IMR-90 (cell line): ENCODE data around the gene SPON1. TPM values are rescaled to one million over a fixed set of nuclear protein-coding genes. Genes with fewer than 3 reads are reported as not detected.

Experiments used
- ATAC-seq: fragments of 200-7000 bp; cut with Tn5 transposase; 2 replicates; pipeline ENCODE4 v1.9.1; 2020; ENCODE audit warnings: low read depth, mild to moderate bottlenecking, moderate library complexity
- BruUV-seq: library from RNA; stranded (reverse); fragments of 400-500 nt; replicated peaks from 2 replicates; lab custom pipeline; 2021; lab: Mats Ljungman, UMichigan
- CTCF ChIA-PET: fragments of 300-600 bp; formaldehyde crosslinking; extraction: SDS; loops from one replicate; lab custom pipeline; 2021; ENCODE audit warnings: antibody characterized with exemption; lab: Yijun Ruan, JAX
- POLR2A ChIA-PET: fragments of 300-600 bp; sonication (Branson Sonifier 250); formaldehyde crosslinking; loops from one replicate; lab custom pipeline; 2022; ENCODE audit warnings: antibody characterized with exemption; ENCODE audit not compliant: unreplicated experiment; lab: Charles Lee
- DNase-seq: peaks from one replicate; pipeline ENCODE4 v3.0.0; 2013
- H2AFZ ChIP-seq: replicated peaks from 2 replicates; pipeline ENCODE3; 2013; ENCODE audit warnings: low read length, mild to moderate bottlenecking; ENCODE audit not compliant: poor library complexity
- H2AK5ac ChIP-seq: 2 replicates; pipeline ENCODE4 v1.6.1; 2013; ENCODE audit warnings: low read depth, low read length, inconsistent platforms
- H2AK9ac ChIP-seq: replicated peaks from 2 replicates; pipeline ENCODE3; 2013; ENCODE audit warnings: mild to moderate bottlenecking, low read depth, low read length, moderate library complexity; ENCODE audit not compliant: poor library complexity
- H2BK120ac ChIP-seq: 2 replicates; pipeline ENCODE4 v1.6.1; 2013; ENCODE audit warnings: low read depth, low read length, inconsistent platforms
- H2BK15ac ChIP-seq: 3 replicates; pipeline ENCODE4 v1.6.1; 2013; ENCODE audit warnings: low read depth, low read length, inconsistent platforms
- H2BK20ac ChIP-seq: 2 replicates; pipeline ENCODE4 v1.6.1; 2013; ENCODE audit warnings: low read depth, mild to moderate bottlenecking, inconsistent platforms, low read length, moderate library complexity
- H2BK5ac ChIP-seq: 2 replicates; pipeline ENCODE4 v1.6.1; 2013; ENCODE audit warnings: mild to moderate bottlenecking, low read depth, low read length, inconsistent platforms; ENCODE audit not compliant: poor library complexity, severe bottlenecking
- H3K14ac ChIP-seq: replicated peaks from 2 replicates; pipeline ENCODE4 v1.6.1; 2013; ENCODE audit warnings: low read depth, low read length, inconsistent platforms
- H3K18ac ChIP-seq: 2 replicates; pipeline ENCODE4 v1.6.1; 2013; ENCODE audit warnings: low read depth, low read length, control low read depth
- H3K23ac ChIP-seq: 2 replicates; pipeline ENCODE4 v1.6.1; 2013; ENCODE audit warnings: low read depth, low read length, inconsistent platforms
- H3K27ac ChIP-seq: 2 replicates; pipeline ENCODE4 v1.5.1; 2013; ENCODE audit warnings: mild to moderate bottlenecking, control low read depth, low read length; ENCODE audit not compliant: insufficient read depth
- H3K27me3 ChIP-seq: 2 replicates; pipeline ENCODE4 v1.6.1; 2013; ENCODE audit warnings: low read length; ENCODE audit not compliant: control insufficient read depth, insufficient read depth
- H3K36me3 ChIP-seq: 2 replicates; pipeline ENCODE4 v1.6.1; 2013; ENCODE audit warnings: low read length, mixed read lengths; ENCODE audit not compliant: control insufficient read depth, insufficient read depth
- H3K4ac ChIP-seq: 2 replicates; pipeline ENCODE4 v1.6.1; 2013; ENCODE audit warnings: low read depth, low read length, inconsistent platforms
- H3K4me1 ChIP-seq: 2 replicates; pipeline ENCODE4 v1.6.1; 2013; ENCODE audit warnings: low read length, mixed read lengths; ENCODE audit not compliant: control insufficient read depth, insufficient read depth
- H3K4me2 ChIP-seq: 2 replicates; pipeline ENCODE4 v1.6.1; 2013; ENCODE audit warnings: low read depth, mild to moderate bottlenecking, control low read depth, low read length, moderate library complexity
- H3K4me3 ChIP-seq: 2 replicates; pipeline ENCODE4 v1.5.1; 2013; ENCODE audit warnings: low read depth, mild to moderate bottlenecking, control low read depth, low read length, moderate library complexity; ENCODE audit not compliant: insufficient read depth
- H3K56ac ChIP-seq: 2 replicates; pipeline ENCODE4 v1.6.1; 2013; ENCODE audit warnings: low read length, inconsistent platforms; ENCODE audit not compliant: insufficient read depth; ENCODE audit errors: extremely low read depth
- H3K79me1 ChIP-seq, 2 experiments: 2 replicates each; pipeline ENCODE4 v1.6.1; 2013; ENCODE audit warnings: low read length in 2 of 2, inconsistent platforms in 1 of 2, low read depth in 1 of 2
- H3K9ac ChIP-seq: 2 replicates; pipeline ENCODE4 v1.6.1; 2013; ENCODE audit warnings: low read depth, low read length, control low read depth
- H3K9me1 ChIP-seq: 2 replicates; pipeline ENCODE4 v1.6.1; 2013; ENCODE audit warnings: low read length, inconsistent platforms; ENCODE audit not compliant: insufficient read depth
- H3K9me3 ChIP-seq: 2 replicates; pipeline ENCODE4 v1.6.1; 2013; ENCODE audit warnings: low read length; ENCODE audit not compliant: control insufficient read depth, insufficient read depth
- H4K20me1 ChIP-seq: 2 replicates; pipeline ENCODE4 v1.6.1; 2013; ENCODE audit warnings: low read length, inconsistent platforms; ENCODE audit not compliant: insufficient read depth
- H4K5ac ChIP-seq: 2 replicates; pipeline ENCODE4 v1.6.1; 2013; ENCODE audit warnings: mild to moderate bottlenecking, low read depth, low read length, control low read depth
- H4K8ac ChIP-seq, 2 experiments: 2 replicates each; pipeline ENCODE4 v1.6.1; 2013; ENCODE audit warnings: low read depth in 2 of 2, low read length in 2 of 2, control low read depth in 1 of 2, inconsistent platforms in 1 of 2
- H4K91ac ChIP-seq: 2 replicates; pipeline ENCODE4 v1.6.1; 2013; ENCODE audit warnings: low read depth, low read length, inconsistent platforms; ENCODE audit not compliant: insufficient read depth
- CHD1 ChIP-seq: IDR thresholded peaks from 2 replicates; pipeline ENCODE4 v1.6.1; 2012; ENCODE audit warnings: low read depth, low read length, improper control_type of control experiment
- FOS ChIP-seq: fragments of 150-350 bp; IDR thresholded peaks from 2 replicates; pipeline ENCODE4 v1.6.1; 2016; ENCODE audit warnings: low read depth, low read length
- MXI1 ChIP-seq: IDR thresholded peaks from 2 replicates; pipeline ENCODE4 v1.6.1; 2012; ENCODE audit warnings: low read depth, mild to moderate bottlenecking, low read length, moderate library complexity, borderline replicate concordance
- POLR2A ChIP-seq: IDR thresholded peaks from 2 replicates; pipeline ENCODE4 v1.6.1; 2012; ENCODE audit warnings: mild to moderate bottlenecking, low read depth, low read length
- RCOR1 ChIP-seq: IDR thresholded peaks from 2 replicates; pipeline ENCODE4 v1.6.1; 2012; ENCODE audit warnings: mild to moderate bottlenecking, low read length, improper control_type of control experiment; ENCODE audit not compliant: insufficient replicate concordance
- WGBS, 2 experiments: methylation state at CpG; one replicate each; pipeline versions ENCODE4 v1.1.5 to v1.1.7; 2013; ENCODE audit warnings: missing lambda C conversion rate in 2 of 2; ENCODE audit not compliant: insufficient read length in 1 of 2; ENCODE audit errors: extremely low coverage in 2 of 2; 5-methylcytosine and 5-hydroxymethylcytosine counted together
- dilution Hi-C: fragments of 300-500 bp; cut with HindIII; formaldehyde crosslinking; loops from one replicate; pipeline ENCODE4 v1.14.3; 2018; ENCODE audit warnings: low sequenced_read_pairs; ENCODE audit not compliant: unreplicated experiment
- in situ Hi-C: fragments of 300-500 bp; cut with MboI; formaldehyde crosslinking; loops from 3 replicates; pipeline ENCODE4 v1.14.3; 2019; ENCODE audit warnings: low sequenced_read_pairs, inconsistent platforms, mixed read lengths
- intact Hi-C: fragments of 100-400 bp; cut with micrococcal nuclease; formaldehyde crosslinking; loops from 2 replicates; pipeline ENCODE4 v1.10.0; 2022
- polyA plus RNA-seq, 3 experiments: library from polyadenylated mRNA; depleted of rRNA; stranded (reverse); fragments of >200 nt; gene quantifications; 2 replicates each; pipeline ENCODE4 v1.2.3, GENCODE V29; 2012; ENCODE audit warnings: low replicate concordance in 1 of 3
- total RNA-seq: library from RNA; depleted of rRNA; stranded (reverse); fragments of >200 nt; gene quantifications from 2 replicates; pipeline ENCODE4 v1.2.3, GENCODE V29; 2012
- TF ChIP-seq, protein P1 (sequence below): conservative IDR thresholded peaks from 2 replicates; pipeline ENCODE4 v1.5.1; 2012; ENCODE audit warnings: mild to moderate bottlenecking, low read depth, low read length, improper control_type of control experiment

SPON1 gene
- total and polyA plus RNA-seq, 2 of the 4 experiments (the other 2 are of a cell fraction): 0.62 to 0.72 TPM

DNA sequence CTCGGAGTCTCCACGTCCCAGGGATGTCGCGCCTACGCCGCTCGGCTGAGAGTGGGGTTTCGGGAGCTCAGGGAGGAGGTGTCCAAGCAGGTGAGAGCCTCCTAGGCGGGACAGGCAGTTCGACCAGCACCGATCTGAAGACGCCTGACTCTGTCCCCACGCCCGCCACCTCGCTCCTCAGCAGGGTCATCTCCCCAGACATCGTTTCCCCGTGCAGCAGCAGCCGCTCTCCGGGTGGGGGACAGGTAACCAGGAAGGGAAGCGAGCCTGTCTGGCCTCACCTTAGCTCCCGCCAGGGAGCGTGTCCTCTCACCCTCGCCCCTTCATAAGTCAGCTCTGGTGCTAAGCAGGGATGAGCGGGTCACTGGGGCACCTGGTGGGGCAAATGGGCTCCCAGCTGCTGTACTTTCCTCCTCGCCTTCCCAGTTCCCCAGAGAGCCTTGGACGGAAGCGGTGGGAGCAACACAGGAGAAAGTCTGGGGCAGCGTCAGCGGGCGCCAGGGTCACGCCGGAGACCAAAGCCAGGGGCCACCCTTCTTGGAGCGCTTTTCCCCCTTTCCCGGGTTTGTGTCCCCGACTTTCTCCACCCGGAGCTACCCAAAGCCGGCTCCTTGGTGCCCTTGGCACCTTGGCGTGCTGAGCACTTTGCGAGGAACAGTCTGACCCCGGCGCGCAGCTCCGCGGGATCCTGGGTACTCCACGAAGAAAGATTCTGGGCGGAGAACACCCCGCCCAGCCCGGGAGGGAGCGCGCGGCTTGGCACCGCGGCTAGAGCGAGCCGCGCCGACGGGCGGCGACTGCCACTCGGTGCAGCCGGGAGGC lies 1.6 kb downstream of the SPON1 start:
- Histone ChIP-seq H2BK5ac (no peak overlapping the region), H3K23ac (no peak overlapping the region), H4K91ac (no peak overlapping the region), H3K9me3 (no peaks in the 10 kb centered on the region), H3K4me2 (no peak overlapping the region; the same call in 1 of the 2 replicates), H3K18ac (no peak overlapping the region), H3K27ac (no peak overlapping the region), H2BK120ac (no peak overlapping the region), H3K9me1 (no peaks in the 10 kb centered on the region), H4K8ac (no peak overlapping the region), H3K79me1 (no peaks in the 10 kb centered on the region), H3K27me3 (peaks cover 83% of the 10 kb centered on the region), H3K9ac (no peak overlapping the region), H2BK15ac (no peak overlapping the region), H3K4ac (no peak overlapping the region), H2AK9ac (peak overlapping the region; percentile 50), H2AFZ (peak overlapping the region; percentile 17), H2BK20ac (no peak overlapping the region), H3K4me1 (no peaks in the 10 kb centered on the region; the same call in 1 of the 2 replicates), H3K36me3 (no peaks in the 10 kb centered on the region), H4K20me1 (no peaks in the 10 kb centered on the region), H3K14ac (no peak overlapping the region), H3K56ac (no peak overlapping the region), H4K5ac (no peak overlapping the region), H2AK5ac (no peak overlapping the region), H3K4me3 (no peak overlapping the region)
- WGBS, 2 experiments: 8% methylated on average over 20 of the region's 62 CpGs; no CpG with 5 or more reads in 1 of the 2 experiments
- DNase-seq (no peak), ATAC-seq (no peak)
- intact Hi-C loops: no loop called here
- in situ Hi-C loops: loop anchor here (5.0 kb wide), 1 partner anchor 183 kb away; no protein-coding TSS in a partner anchor
- BruUV-seq: no TSS peak
- CTCF ChIA-PET: interaction anchor here (1.2 kb wide), 1 partner anchor 12 kb away, joined by 4 read pairs; no protein-coding TSS in a partner anchor
- TF ChIP-seq CHD1 (no peak), MXI1 (no peak), POLR2A (no peak), RCOR1 (no peak), FOS (no peak)
- TF ChIP-seq, protein P1, sequence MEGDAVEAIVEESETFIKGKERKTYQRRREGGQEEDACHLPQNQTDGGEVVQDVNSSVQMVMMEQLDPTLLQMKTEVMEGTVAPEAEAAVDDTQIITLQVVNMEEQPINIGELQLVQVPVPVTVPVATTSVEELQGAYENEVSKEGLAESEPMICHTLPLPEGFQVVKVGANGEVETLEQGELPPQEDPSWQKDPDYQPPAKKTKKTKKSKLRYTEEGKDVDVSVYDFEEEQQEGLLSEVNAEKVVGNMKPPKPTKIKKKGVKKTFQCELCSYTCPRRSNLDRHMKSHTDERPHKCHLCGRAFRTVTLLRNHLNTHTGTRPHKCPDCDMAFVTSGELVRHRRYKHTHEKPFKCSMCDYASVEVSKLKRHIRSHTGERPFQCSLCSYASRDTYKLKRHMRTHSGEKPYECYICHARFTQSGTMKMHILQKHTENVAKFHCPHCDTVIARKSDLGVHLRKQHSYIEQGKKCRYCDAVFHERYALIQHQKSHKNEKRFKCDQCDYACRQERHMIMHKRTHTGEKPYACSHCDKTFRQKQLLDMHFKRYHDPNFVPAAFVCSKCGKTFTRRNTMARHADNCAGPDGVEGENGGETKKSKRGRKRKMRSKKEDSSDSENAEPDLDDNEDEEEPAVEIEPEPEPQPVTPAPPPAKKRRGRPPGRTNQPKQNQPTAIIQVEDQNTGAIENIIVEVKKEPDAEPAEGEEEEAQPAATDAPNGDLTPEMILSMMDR: no peak
- POLR2A ChIA-PET: no interaction called here
- dilution Hi-C loops: no loop called here
